Lower leg skin (tissue), 3 donors: ENCODE results near the gene CD34.

Experiments
- POLR2A ChIP-seq, 2 donors: fragments of 450-650 bp; IDR thresholded peaks; one replicate each; pipeline ENCODE4 v1.6.1; 2016 to 2017; ENCODE audit warnings: antibody characterized with exemption in 2 of 2, mild to moderate bottlenecking in 1 of 2, moderate library complexity in 1 of 2
- TF ChIP-seq, protein P1 (sequence below), 3 donors: fragments of 450-650 bp; IDR thresholded peaks; one replicate each; pipeline ENCODE4 v1.5.1; 2016; ENCODE audit warnings: antibody characterized with exemption in 3 of 3, mild to moderate bottlenecking in 3 of 3, moderate library complexity in 2 of 3

- TF ChIP-seq, protein P1, sequence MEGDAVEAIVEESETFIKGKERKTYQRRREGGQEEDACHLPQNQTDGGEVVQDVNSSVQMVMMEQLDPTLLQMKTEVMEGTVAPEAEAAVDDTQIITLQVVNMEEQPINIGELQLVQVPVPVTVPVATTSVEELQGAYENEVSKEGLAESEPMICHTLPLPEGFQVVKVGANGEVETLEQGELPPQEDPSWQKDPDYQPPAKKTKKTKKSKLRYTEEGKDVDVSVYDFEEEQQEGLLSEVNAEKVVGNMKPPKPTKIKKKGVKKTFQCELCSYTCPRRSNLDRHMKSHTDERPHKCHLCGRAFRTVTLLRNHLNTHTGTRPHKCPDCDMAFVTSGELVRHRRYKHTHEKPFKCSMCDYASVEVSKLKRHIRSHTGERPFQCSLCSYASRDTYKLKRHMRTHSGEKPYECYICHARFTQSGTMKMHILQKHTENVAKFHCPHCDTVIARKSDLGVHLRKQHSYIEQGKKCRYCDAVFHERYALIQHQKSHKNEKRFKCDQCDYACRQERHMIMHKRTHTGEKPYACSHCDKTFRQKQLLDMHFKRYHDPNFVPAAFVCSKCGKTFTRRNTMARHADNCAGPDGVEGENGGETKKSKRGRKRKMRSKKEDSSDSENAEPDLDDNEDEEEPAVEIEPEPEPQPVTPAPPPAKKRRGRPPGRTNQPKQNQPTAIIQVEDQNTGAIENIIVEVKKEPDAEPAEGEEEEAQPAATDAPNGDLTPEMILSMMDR (IDR thresholded peaks at IDR 0.05), result no peak
- TF ChIP-seq POLR2A (IDR thresholded peaks at IDR 0.05), result no peak
These were observed 69.6 kb downstream of the CD34 start for GRCh38 chr1:207841293-207841692.
